ENCODE data around the gene CHST9. TPM values are rescaled to one million over a fixed set of nuclear protein-coding genes. Genes with fewer than 3 reads are reported as not detected.

Gene CHST9
- polyA plus RNA-seq, 1 donor: 11.1 TPM

- H3K27ac ChIP-seq (ENCODE audit: low read length): no peak overlapping the region
- no peak overlapping the region for H3K4me3 ChIP-seq (ENCODE audit: low read length)
- H3K27me3 ChIP-seq (ENCODE audit: control insufficient read depth, insufficient read depth, low read length): no peaks in the 10 kb centered on the region
- no CpG with 5 or more reads among the region's 4 CpGs for WGBS (ENCODE audit: insufficient coverage, low lambda C conversion rate)
- no peaks in the 10 kb centered on the region for H3K36me3 ChIP-seq (ENCODE audit: control insufficient read depth, insufficient read depth, low read length)
- peaks cover 6% of the 10 kb centered on the region for H3K9me3 ChIP-seq (ENCODE audit: control insufficient read depth, low read depth, low read length)
- no peak for DNase-seq
- no peaks in the 10 kb centered on the region for H3K4me1 ChIP-seq (ENCODE audit: control insufficient read depth, insufficient read depth, low read length)
Observed at GRCh38 chr18:26920644-26921043, 264.5 kb downstream of the CHST9 start.

GRCh38 chr18:26919627-26920026, 265.5 kb downstream of the CHST9 start:
- WGBS (ENCODE audit: insufficient coverage, low lambda C conversion rate): no CpG with 5 or more reads among the region's 1 CpG
- H3K27me3 ChIP-seq (ENCODE audit: control insufficient read depth, insufficient read depth, low read length): no peaks in the 10 kb centered on the region
- no peak overlapping the region for H3K27ac ChIP-seq (ENCODE audit: low read length)
- DNase-seq: peak; percentile 14 to 63
- no peaks in the 10 kb centered on the region for H3K4me1 ChIP-seq (ENCODE audit: control insufficient read depth, insufficient read depth, low read length)
- no peaks in the 10 kb centered on the region for H3K36me3 ChIP-seq (ENCODE audit: control insufficient read depth, insufficient read depth, low read length)
- H3K9me3 ChIP-seq (ENCODE audit: control insufficient read depth, low read depth, low read length): peaks cover 6% of the 10 kb centered on the region
- H3K4me3 ChIP-seq (ENCODE audit: low read length): no peak overlapping the region

- Histone ChIP-seq H3K27me3 (ENCODE audit: control insufficient read depth, insufficient read depth, low read length) (no peaks in the 10 kb centered on the region), H3K4me3 (ENCODE audit: low read length) (no peak overlapping the region), H3K27ac (ENCODE audit: low read length) (no peak overlapping the region), H3K36me3 (ENCODE audit: control insufficient read depth, insufficient read depth, low read length) (no peaks in the 10 kb centered on the region), H3K9me3 (ENCODE audit: control insufficient read depth, low read depth, low read length) (peaks cover 6% of the 10 kb centered on the region), H3K4me1 (ENCODE audit: control insufficient read depth, insufficient read depth, low read length) (no peaks in the 10 kb centered on the region)
- no peak for DNase-seq
- WGBS (ENCODE audit: insufficient coverage, low lambda C conversion rate): no CpG with 5 or more reads among the region's 2 CpGs
Observed at GRCh38 chr18:26919201-26919600, 265.9 kb downstream of the CHST9 start.

- no CpG with 5 or more reads among the region's 4 CpGs for WGBS (ENCODE audit: insufficient coverage, low lambda C conversion rate)
- Histone ChIP-seq H3K9me3 (ENCODE audit: control insufficient read depth, low read depth, low read length) (no peaks in the 10 kb centered on the region), H3K27me3 (ENCODE audit: control insufficient read depth, insufficient read depth, low read length) (no peaks in the 10 kb centered on the region), H3K4me3 (ENCODE audit: low read length) (no peak overlapping the region), H3K27ac (ENCODE audit: low read length) (no peak overlapping the region), H3K36me3 (ENCODE audit: control insufficient read depth, insufficient read depth, low read length) (no peaks in the 10 kb centered on the region), H3K4me1 (ENCODE audit: control insufficient read depth, insufficient read depth, low read length) (no peaks in the 10 kb centered on the region)
- DNase-seq: no peak
Observed at GRCh38 chr18:26911840-26912239, 273.3 kb downstream of the CHST9 start.

- no peak overlapping the region for H3K4me3 ChIP-seq (ENCODE audit: low read length)
- WGBS (ENCODE audit: insufficient coverage, low lambda C conversion rate): 90% methylated on average over 2 of the region's 5 CpGs
- no peaks in the 10 kb centered on the region for H3K4me1 ChIP-seq (ENCODE audit: control insufficient read depth, insufficient read depth, low read length)
- H3K36me3 ChIP-seq (ENCODE audit: control insufficient read depth, insufficient read depth, low read length): no peaks in the 10 kb centered on the region
- no peak overlapping the region for H3K27ac ChIP-seq (ENCODE audit: low read length)
- H3K27me3 ChIP-seq (ENCODE audit: control insufficient read depth, insufficient read depth, low read length): no peaks in the 10 kb centered on the region
- no peaks in the 10 kb centered on the region for H3K9me3 ChIP-seq (ENCODE audit: control insufficient read depth, low read depth, low read length)
- DNase-seq: no peak
Observed at GRCh38 chr18:26909599-26910290, 275.4 kb downstream of the CHST9 start.

- no peak overlapping the region for H3K27ac ChIP-seq (ENCODE audit: low read length)
- H3K9me3 ChIP-seq (ENCODE audit: control insufficient read depth, low read depth, low read length): no peaks in the 10 kb centered on the region
- no peak for DNase-seq
- WGBS (ENCODE audit: insufficient coverage, low lambda C conversion rate): no CpG with 5 or more reads among the region's 3 CpGs
- no peak overlapping the region for H3K4me3 ChIP-seq (ENCODE audit: low read length)
- H3K36me3 ChIP-seq (ENCODE audit: control insufficient read depth, insufficient read depth, low read length): no peaks in the 10 kb centered on the region
- H3K4me1 ChIP-seq (ENCODE audit: control insufficient read depth, insufficient read depth, low read length): no peaks in the 10 kb centered on the region
- no peaks in the 10 kb centered on the region for H3K27me3 ChIP-seq (ENCODE audit: control insufficient read depth, insufficient read depth, low read length)
Observed at GRCh38 chr18:26908906-26909305, 276.2 kb downstream of the CHST9 start.

GRCh38 chr18:26902291-26902690, 282.8 kb downstream of the CHST9 start:
- Histone ChIP-seq H3K4me1 (ENCODE audit: control insufficient read depth, insufficient read depth, low read length) (no peaks in the 10 kb centered on the region), H3K4me3 (ENCODE audit: low read length) (no peak overlapping the region), H3K36me3 (ENCODE audit: control insufficient read depth, insufficient read depth, low read length) (no peaks in the 10 kb centered on the region), H3K27ac (ENCODE audit: low read length) (no peak overlapping the region), H3K27me3 (ENCODE audit: control insufficient read depth, insufficient read depth, low read length) (no peaks in the 10 kb centered on the region), H3K9me3 (ENCODE audit: control insufficient read depth, low read depth, low read length) (peaks cover 5% of the 10 kb centered on the region)
- no CpG with 5 or more reads among the region's 5 CpGs for WGBS (ENCODE audit: insufficient coverage, low lambda C conversion rate)
- DNase-seq: no peak

- H3K9me3 ChIP-seq (ENCODE audit: control insufficient read depth, low read depth, low read length): peaks cover 5% of the 10 kb centered on the region
- no peaks in the 10 kb centered on the region for H3K36me3 ChIP-seq (ENCODE audit: control insufficient read depth, insufficient read depth, low read length)
- no peak for DNase-seq
- no peaks in the 10 kb centered on the region for H3K4me1 ChIP-seq (ENCODE audit: control insufficient read depth, insufficient read depth, low read length)
- H3K27me3 ChIP-seq (ENCODE audit: control insufficient read depth, insufficient read depth, low read length): no peaks in the 10 kb centered on the region
- no peak overlapping the region for H3K4me3 ChIP-seq (ENCODE audit: low read length)
- H3K27ac ChIP-seq (ENCODE audit: low read length): no peak overlapping the region
Observed at GRCh38 chr18:26901020-26901419, 284.1 kb downstream of the CHST9 start.

- no peak overlapping the region for H3K4me3 ChIP-seq (ENCODE audit: low read length)
- WGBS (ENCODE audit: insufficient coverage, low lambda C conversion rate): 80% methylated on average over 1 of the region's 1 CpG
- H3K27me3 ChIP-seq (ENCODE audit: control insufficient read depth, insufficient read depth, low read length): no peaks in the 10 kb centered on the region
- H3K36me3 ChIP-seq (ENCODE audit: control insufficient read depth, insufficient read depth, low read length): no peaks in the 10 kb centered on the region
- no peak overlapping the region for H3K27ac ChIP-seq (ENCODE audit: low read length)
- H3K9me3 ChIP-seq (ENCODE audit: control insufficient read depth, low read depth, low read length): no peaks in the 10 kb centered on the region
- no peaks in the 10 kb centered on the region for H3K4me1 ChIP-seq (ENCODE audit: control insufficient read depth, insufficient read depth, low read length)
- DNase-seq: no peak
Observed at GRCh38 chr18:26894426-26894825, 290.7 kb downstream of the CHST9 start.

GRCh38 chr18:26893996-26894395, 291.1 kb downstream of the CHST9 start:
- no peaks in the 10 kb centered on the region for H3K9me3 ChIP-seq (ENCODE audit: control insufficient read depth, low read depth, low read length)
- H3K27ac ChIP-seq (ENCODE audit: low read length): no peak overlapping the region
- no peaks in the 10 kb centered on the region for H3K36me3 ChIP-seq (ENCODE audit: control insufficient read depth, insufficient read depth, low read length)
- no peak for DNase-seq
- H3K27me3 ChIP-seq (ENCODE audit: control insufficient read depth, insufficient read depth, low read length): no peaks in the 10 kb centered on the region
- WGBS (ENCODE audit: insufficient coverage, low lambda C conversion rate): no CpG with 5 or more reads among the region's 6 CpGs
- H3K4me1 ChIP-seq (ENCODE audit: control insufficient read depth, insufficient read depth, low read length): no peaks in the 10 kb centered on the region
- no peak overlapping the region for H3K4me3 ChIP-seq (ENCODE audit: low read length)

GRCh38 chr18:26888259-26888658, 296.8 kb downstream of the CHST9 start:
- Histone ChIP-seq H3K4me3 (ENCODE audit: low read length) (no peak overlapping the region), H3K27ac (ENCODE audit: low read length) (no peak overlapping the region), H3K36me3 (ENCODE audit: control insufficient read depth, insufficient read depth, low read length) (no peaks in the 10 kb centered on the region), H3K27me3 (ENCODE audit: control insufficient read depth, insufficient read depth, low read length) (no peaks in the 10 kb centered on the region), H3K4me1 (ENCODE audit: control insufficient read depth, insufficient read depth, low read length) (no peaks in the 10 kb centered on the region), H3K9me3 (ENCODE audit: control insufficient read depth, low read depth, low read length) (no peaks in the 10 kb centered on the region)
- WGBS (ENCODE audit: insufficient coverage, low lambda C conversion rate): no CpG with 5 or more reads among the region's 4 CpGs
- no peak for DNase-seq
